ENCODE data around the gene TICRR.

The TICRR gene

DNA sequence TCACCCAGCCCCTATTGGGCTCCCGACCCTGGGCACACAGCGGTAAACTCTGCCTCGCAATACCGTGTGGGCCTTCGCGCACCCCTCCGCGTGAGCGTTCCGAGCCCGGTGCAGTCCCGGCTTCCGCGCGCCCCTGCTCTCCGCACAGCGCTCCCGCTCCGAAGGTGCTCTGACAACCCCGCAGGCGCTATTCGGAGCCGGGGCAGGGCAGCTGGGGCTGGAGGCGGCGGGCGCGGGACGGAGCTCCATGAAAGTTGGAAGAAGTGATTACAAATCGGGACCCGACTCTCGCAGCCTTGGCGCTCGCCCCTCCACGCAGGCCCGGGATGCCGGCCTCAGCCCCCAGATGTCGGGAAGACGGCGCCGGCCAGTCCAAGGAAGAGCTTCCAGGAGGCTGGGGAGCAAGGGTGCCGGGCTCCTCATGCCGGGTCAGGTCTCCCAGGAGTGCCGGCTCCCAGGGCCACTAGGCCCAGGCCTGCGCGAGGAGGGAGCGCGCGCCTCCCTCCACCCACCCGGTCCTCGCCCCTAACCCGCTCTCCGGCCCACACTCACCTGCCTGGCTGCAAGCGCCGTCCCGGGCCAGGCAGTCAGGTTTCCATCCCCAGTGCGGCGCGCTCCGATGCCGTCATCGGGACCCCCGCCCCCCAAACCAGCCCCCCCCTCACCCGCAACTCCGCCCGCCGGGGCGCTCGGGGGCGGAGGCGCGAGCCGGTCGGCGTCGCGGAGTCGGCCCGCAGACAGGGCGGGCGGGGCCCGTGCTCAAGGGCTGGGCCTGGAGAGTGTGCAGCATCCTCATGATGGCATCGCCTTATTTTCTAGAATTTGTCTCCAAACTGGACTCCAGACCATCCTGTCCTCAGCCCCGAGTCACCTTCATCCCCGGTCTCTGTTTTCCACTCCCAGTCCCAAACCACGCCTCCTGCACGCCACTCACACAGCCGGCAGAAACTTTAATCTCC is 79.9 kb downstream of the TICRR start, which contains the start of gene KIF7:
Gene KIF7, minus strand, starts transcription at position 621 of the 959 bp plus-strand sequence. CDS start 2,537 bp downstream, outside the sequence.
- FAIRE-seq: no peak

DNA sequence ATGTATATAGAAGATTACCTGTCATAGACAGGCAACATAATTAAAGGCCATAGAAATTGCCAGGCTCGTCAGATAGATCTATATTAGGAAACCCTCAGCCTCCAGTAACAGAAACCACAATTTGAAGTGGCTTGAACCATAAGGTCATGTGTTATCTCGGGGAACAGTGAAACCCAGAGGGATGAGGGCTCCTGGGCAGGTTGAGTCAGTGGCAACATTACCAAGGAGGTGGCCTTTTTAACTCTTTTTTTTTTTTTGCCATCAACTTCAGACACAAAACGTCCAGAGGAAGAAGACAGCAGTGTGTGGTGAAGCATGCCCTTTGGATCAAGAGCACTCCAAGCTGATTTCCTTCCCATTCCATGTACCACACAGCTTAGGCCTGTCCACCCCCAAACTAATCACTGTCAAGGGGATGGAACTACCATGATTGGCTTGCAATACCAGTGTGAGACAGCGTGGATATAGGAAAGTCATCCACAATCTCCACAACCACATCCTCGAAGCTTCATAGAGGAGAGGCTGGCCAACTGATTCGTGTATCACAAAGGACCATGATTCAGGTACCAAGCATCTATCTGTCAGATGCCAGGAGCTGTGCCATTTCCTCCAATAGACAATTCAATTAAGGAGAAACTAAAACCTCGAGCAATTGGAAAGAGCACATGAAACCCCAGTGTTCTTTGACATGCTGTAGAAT is 81.0 kb downstream of the TICRR start:
- no peak for FAIRE-seq

DNA sequence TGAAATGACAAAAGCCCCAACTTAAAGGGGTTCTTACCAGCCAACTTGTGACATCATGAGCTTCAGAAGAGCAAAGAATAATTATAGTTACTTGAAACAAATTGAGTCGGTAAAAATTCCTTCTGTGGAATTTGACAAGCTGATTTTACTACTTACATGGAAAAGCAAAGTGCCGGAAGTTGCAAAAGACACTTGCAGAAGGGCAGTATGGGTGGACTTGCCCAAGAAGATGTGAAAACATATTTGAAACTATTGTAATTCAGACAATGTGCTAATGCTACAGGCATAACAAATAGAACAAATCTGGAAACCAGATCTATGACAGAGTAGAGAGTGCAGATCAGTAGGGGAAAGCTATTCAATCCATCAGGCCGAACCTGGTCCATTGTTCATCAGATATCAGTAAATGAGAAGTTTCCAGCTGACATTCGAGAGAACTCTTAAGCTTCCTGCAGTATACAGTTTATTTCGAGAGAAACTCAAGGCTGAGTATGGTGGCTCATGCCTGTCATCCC is 82.5 kb downstream of the TICRR start:
- FAIRE-seq: no peak

DNA sequence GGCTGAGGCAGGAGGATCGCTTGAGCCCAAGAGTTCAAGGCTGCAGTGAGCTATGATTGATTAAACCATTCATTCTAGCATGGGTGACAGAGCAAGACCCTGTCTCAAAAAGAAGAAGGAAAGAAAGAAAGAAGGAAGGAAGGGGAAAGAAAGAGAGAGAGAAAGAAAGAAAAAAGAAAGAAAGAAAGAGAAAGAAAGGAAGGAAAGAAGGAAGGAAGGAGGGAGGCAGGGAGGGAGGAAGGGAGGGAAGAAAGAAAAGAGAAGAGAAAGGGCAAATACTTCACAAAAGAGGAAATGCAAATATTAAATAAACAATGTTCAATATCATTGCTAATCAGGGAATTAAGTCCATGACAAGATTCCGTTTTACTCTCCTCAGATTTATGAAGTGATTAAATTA is 84.0 kb downstream of the TICRR start:
- no peak for FAIRE-seq

DNA sequence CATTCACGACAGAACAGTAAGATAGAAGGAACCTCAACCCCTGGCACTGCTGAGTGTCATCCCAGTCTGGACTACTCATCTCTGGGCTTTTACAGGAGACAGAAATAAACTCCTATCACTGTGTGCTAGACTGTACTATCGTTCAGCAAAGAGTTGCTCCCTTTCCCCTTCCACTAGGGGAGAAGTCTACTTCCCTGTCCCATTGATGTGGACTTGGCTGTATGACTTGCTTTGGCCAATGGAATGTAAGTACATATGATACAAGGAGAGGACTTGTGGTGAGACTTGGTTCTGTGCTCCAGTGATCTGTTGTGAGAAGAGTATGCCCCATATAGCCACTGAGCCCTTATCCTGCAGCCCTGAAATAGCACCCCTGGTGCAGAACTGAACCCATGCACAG is 85.3 kb downstream of the TICRR start:
- FAIRE-seq: no peak

DNA sequence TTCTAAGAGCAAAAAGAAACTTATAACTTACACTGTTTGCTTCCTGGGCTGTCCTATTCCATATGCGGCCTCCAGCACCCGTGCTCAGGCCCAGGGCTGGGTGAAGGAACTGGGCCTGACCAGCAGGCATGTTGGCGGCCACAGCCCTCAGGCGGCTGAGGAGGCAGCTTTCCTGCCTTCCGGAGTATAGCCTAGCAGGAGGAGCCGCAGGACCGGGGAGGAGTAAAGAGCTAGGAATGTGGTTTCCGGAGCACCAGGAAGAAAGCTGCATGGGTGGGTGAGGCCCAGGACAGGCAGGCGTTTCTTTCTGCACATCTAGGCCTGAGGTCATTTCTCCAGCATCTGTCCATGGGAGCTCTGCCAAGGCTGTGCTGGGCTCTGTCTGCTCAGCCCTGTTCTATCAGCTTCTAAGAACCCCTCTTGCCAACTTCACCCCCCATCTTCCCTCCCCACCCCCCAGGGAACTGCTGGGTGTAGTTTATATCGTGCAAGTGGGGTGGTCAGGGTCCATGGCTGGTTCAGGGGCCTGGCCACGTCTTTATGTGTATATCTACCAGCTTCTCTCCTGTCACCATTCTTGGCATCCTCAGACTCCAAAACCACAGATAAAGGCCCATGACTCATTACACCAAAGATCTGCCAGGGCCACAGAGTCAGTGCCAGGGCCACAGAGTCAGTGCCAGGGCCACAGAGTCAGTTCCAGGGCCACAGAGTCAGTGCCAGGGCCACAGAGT is 87.8 kb downstream of the TICRR start:
- no peak for FAIRE-seq

DNA sequence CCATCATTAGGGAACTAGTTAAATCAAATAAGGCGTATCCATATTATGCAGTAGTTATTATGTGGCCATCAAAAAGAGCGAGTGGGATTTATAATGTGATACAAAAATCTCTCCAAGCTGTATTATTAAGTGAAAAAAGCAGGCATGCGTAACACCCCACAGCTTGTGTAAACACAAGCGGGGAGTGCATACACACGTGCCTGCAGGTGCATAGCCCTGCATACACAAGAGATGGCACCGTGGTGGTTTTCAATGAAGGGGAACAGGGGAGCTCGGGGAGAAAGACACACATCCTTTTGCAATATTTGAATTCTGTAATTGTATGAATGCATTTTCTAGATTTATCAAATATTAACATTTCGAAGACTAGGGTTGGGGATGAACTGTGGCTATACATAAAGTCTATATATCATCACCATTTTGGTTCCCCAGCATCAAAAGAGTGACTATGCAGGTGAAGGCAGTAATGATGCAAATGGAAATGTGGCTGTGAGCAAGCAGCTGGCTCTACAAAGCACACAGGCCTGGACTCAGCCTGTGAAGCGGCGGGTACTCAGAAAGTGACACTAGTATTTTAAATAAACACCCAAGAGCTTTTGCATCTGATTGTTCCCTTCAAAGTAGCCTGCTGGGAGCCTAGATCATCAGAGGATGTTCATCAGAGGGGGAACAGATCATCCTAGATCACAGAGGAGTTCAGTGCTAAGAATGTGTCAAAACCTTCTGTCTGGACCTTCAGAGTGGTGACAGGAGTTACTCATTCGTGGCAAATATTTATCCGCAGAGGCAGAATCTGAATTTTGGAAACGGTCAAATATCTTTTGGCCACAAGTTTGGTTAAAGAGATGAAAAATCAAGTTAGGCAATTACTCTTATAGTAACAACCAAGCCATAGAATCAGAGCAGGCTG is 89.4 kb downstream of the TICRR start:
- no peak for FAIRE-seq

DNA sequence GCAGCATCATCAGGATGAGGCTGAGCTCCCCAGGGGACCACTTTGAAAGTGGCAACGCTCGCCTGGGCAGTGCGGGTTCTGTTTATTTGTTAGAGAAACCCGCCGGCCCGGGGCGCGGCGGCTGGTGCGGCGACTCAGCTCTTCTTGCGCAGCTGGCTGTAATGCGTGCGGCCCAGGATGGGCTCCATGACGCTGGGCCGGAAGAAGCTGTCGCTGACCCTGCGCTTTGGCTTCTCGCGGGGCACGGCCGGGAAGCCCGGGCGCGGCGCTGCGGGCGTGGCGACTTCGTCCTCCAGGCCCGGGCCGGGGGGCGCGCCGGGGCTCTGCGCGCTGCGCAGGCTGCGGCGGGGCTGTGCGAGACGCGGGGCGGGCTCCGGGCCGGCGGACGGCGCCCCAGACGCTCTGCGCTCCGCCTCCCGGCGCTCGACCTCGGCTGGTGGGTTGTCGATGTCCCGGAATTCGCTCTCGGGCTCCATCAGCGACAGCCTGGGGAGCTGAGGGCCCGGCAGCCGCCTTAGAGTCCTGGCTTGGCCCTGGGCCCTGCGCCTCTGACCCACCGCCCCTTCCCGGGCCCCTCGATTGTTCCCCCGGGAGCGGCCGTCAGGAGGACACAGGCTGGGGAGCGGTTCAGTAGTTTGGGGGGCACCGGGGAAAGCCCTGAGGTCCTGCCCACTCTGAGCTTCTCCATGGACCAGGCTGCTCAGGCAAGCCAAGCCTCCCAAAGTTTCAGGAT is 90.3 kb downstream of the TICRR start:
- no peak for FAIRE-seq

DNA sequence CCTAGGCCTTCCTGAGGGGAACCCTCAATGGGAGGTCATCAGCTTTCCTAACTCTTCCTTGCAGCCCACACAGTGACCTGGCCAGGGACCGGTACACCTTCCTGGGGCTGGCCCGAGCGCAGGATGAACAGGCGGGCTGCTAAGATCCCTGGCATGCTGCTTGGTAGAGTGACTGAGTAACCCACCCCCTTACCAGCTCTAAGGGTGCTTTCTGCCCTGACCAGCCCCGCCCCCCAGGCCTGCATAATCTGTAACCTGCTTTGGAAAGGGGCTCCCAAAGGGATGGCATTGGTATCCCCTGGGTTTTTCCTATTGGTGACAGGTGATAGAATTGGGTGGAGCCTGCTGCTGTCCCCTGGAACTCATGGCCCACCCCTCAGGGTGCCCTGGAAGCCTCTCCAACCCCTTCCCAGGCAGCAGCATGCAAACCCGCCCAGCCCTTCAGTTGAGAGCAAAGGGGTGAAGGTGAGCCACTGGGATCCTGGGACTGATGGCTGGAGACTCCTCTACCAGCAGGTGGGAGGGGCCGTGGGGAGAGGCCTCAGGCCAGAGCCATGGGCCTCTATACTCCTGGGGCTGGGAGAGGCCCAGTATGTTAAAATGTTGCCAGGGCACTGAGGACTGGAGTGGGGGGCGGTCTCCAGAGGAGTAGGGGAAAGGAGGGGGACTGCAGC is 91.1 kb downstream of the TICRR start:
- FAIRE-seq: no peak

DNA sequence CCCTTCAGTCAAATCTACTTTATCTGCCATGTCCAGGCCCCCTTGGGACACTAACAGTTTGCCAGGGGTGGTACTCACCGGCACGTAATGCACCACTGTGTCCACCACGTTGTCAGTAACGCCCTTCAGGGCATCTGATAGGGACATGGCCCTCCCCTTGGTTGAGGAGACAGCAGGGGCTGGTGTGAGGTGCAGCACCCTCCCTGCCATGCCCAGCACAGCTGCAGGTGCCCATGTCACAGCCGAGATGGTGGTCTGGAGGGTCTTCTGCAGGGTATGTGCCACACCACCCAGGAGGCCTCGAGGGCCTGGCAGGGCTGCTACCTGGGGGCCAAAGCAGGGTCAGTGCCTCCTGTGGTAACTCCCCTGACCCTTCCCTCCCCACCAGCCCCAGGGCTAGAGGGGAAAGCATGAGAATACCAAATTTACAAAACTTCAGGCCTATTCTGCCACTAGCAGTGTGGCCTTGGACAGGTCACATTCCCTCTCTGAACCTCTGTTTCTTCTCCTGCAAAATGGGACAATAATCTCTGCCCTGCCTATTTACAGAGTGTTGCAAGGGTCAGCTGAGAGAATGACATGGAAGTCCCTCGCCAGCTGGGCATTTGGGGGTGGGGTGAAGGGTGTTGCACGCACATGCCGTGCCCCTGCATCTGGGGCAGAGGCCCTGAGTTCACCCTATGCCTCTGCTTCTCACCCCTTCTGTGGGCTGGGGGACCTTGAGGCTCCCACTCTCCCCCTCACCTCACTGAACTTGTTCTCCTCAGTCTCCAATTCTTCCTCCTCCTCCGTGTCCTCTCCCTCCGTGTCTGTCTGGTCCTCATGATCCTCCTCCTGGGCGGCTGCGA is 91.8 kb downstream of the TICRR start:
- no peak for FAIRE-seq

DNA sequence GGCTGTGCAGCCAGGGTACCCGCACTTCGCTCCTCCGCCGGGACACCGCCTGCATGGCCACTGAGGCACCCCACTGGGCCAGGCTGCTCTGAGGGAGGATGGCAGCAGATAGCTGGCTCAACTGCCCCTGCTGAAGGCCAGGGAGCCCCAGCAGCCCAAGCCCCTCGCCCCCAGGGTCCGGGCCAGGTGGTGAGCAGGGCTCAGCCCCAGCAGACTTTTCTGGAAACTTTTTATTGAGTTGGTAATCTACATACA is 92.4 kb downstream of the TICRR start:
- FAIRE-seq: no peak

DNA sequence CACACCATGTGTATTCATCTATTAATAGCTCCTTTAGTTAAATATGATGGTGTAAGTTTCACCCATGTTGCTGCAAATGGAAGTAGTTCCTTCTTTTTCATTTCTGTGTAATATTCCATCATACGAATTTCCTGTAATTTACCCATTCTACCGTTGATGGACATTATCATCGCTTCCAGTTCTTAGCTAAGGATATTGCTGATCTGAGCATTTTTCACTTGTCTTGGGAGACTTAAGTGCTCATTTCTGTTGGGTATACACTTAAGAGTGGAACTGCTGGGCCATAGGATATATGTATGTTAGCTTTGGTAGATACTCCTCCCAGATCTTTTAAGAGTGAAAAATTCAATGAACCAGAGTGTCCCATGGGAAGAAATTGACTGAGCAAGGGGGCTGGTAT is 92.9 kb downstream of the TICRR start:
- no peak for FAIRE-seq

DNA sequence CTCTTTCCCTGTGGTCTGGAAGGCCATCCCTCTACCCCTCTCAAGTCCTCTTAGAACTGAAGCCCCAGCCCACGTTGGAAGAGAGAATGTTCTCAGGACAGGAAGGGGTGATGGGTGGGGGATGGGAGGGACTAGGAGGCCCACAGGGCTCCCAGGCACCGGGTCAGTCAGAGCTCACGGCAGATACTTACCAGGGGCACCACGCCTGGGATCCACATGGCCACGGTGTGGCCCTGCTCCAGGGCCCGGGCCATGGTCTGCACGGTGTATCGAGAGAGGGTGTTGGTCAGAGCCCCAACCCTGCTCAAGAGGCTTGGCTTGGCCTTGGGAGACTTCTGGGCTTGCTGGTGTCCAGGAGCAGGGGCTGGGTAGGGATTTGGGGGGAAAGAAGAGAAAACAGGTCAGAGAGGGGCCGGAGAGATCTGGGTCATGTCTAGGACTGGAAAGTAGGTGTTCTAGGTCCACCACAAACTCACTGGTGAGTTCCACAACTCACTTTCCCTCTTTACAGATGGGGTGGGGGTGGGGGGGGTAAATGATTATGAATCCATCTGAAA is 94.1 kb downstream of the TICRR start:
- FAIRE-seq: no peak

DNA sequence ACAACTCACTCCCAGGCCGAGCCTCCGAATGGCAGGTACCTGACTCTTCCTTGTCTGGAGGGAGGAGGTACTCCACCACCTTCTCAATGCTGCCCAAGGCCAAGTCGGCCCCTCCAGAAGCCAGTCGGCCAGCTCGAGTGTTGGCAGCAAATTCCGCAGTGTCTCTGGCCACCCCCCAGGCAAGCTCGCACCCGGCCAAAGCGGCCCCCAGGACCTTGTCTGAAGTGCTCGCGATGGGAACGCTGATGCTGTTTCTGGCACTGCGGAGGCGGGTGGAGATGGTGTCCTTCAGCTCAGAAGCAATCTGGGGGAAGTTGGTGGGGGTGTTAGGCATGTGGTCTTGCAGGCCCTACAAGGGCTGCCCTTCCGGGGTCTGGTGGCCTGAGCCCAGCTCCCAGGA is 94.7 kb downstream of the TICRR start:
- no peak for FAIRE-seq

DNA sequence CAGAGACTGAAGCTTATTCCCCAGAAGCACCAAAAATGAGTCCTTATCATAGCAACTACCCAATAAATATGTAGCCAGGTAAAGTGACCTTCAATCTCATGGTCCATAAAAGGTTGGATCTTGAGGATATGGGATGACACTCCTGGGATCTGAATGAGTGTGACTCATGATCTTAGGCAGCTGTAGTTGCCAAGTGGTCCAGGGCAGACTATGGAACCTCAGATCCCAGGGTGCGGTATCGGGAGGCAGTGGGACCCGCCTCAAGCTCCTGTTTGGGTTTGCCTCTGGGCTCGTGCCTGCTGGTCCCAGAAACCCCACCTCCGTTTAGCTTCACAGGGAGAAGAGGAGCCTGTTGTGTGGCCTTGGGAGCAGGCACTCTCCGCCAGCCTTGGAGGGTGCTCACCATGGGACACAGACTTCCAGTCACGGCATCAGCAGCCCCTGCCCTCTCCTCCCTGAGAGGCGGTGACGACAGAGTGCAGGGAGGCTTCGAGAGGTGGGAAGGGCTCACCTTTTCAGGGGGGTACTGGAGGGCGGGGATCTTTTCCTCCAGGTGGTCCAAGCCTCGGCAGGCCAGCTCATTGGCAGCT is 95.8 kb downstream of the TICRR start:
- no peak for FAIRE-seq

DNA sequence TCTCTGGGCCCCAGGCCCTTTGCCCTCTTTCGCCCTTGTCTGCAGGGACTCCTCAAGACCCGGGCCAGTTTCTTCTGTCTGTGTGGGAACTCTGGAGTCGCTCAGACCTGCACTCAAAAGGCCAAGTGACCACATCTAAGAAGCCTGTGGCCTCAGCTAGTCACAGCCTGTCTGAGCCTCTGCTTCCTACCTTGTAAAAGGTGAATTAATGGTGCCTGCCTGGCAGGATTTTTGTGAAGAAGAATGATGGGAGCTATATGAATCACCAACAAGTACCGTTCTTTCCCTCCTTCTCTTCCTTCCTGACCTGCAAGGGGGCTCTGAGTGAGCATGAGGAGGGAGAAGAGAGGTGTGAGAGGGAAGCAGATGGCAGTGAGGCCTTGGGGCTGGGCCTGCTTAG is 96.4 kb downstream of the TICRR start:
- no peak for FAIRE-seq

DNA sequence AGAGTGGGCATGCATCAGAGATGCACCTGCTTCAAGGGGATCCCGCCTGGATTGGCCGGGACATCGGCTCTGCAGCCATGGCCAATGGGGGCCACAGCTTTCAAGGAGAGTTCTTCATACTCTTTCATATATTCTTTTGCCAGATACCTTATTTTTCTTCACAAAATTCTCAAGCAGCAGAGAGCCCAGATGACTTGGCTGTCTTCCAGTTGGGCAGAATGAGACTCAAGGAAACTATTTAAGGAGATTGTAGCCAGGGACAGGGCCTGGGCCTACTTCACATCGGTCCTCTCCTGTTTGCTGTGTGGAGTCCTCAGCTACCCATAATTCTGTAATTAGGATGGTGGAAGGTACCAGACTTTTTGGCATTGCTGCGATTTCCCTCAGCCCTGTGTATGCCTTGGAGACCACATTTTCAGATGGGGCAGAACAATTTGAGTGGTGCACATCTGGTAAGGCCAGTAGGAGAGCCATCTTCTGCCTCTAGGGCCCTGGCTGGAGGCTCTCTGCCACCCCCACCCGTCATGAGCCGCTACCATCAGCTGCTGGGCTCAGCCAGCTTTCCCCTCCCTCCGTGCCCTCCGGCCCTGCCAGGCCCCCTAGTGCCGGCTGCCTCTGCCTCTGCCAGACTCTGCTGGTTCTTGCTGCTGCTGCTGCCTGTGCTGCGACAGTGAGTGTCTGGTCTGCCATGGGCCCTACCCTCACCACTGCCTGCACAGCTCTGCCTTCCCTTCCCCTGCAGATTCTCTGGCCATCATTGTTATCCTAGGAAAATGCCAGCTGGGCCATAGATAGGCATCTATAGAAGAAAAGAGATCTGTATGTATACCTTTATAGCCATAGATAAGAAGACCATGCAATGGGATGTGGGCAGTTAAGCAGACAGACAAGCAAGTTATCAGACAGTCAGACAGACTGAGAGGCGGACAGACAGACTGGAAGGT is 97.2 kb downstream of the TICRR start:
- FAIRE-seq: no peak

DNA sequence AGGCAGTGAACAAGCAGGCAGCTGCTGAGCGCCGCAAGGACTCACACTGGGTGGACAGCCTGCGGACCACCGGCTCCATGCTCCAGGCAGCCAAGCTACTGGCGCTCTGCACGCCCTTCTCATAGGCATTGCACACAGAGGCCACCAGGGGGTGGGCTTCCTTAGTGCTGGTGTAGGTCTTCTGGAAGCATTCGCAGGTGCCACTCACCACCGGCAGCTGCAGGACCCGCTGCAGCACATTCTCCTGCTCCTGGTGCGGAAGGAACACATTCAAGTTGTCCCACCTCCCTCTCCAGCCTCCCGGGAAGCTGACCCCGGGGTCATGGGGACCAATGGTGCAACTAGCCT is 97.9 kb downstream of the TICRR start:
- no peak for FAIRE-seq

Data from colon (tissue), 2 donors.